ENCODE data around the gene CNEP1R1.
A peak's percentile ranks its signal among the peaks of the same experiment; 100 is the strongest.

The CNEP1R1 gene

GRCh38 chr16:50065624-50066481 is 40.8 kb downstream of the CNEP1R1 start, which contains the start of gene HEATR3:
Gene HEATR3 (plus strand): TSS chr16:50065970. CDS start chr16:50066132, 162 bp downstream.
- DNase-seq = peak; percentile 92

- peak; percentile 61 for DNase-seq
Observed at GRCh38 chr16:50066482-50067289, 41.7 kb downstream of the CNEP1R1 start.

GRCh38 chr16:50067290-50067853 is 42.3 kb downstream of the CNEP1R1 start:
- peak; percentile 34 for DNase-seq

- DNase-seq = no peak
Observed at GRCh38 chr16:50068550-50068949, 43.5 kb downstream of the CNEP1R1 start.

- no peak for DNase-seq
Observed at GRCh38 chr16:50069060-50069459, 44.0 kb downstream of the CNEP1R1 start.

- no peak for DNase-seq
Observed at GRCh38 chr16:50071075-50071671, 46.1 kb downstream of the CNEP1R1 start.

- DNase-seq = no peak
Observed at GRCh38 chr16:50072730-50073129, 47.7 kb downstream of the CNEP1R1 start.

GRCh38 chr16:50079397-50080140 is 54.5 kb downstream of the CNEP1R1 start:
- no peak for DNase-seq

GRCh38 chr16:50081428-50082018 is 56.5 kb downstream of the CNEP1R1 start:
- DNase-seq = no peak

GRCh38 chr16:50083996-50084395 is 59.0 kb downstream of the CNEP1R1 start:
- no peak for DNase-seq

- no peak for DNase-seq
Observed at GRCh38 chr16:50086176-50086575, 61.2 kb downstream of the CNEP1R1 start.

Data from NCI-H1105 treated with DMSO at 0.1 percent for 48 hours (cell line).